LoVo (cell line): ENCODE results near the gene RUBCN.

Experiments used
- DNase-seq: peaks from one replicate; pipeline ENCODE4 v3.0.0-alpha.2; 2016; ENCODE audit warnings: low spot score

Gene RUBCN

DNA sequence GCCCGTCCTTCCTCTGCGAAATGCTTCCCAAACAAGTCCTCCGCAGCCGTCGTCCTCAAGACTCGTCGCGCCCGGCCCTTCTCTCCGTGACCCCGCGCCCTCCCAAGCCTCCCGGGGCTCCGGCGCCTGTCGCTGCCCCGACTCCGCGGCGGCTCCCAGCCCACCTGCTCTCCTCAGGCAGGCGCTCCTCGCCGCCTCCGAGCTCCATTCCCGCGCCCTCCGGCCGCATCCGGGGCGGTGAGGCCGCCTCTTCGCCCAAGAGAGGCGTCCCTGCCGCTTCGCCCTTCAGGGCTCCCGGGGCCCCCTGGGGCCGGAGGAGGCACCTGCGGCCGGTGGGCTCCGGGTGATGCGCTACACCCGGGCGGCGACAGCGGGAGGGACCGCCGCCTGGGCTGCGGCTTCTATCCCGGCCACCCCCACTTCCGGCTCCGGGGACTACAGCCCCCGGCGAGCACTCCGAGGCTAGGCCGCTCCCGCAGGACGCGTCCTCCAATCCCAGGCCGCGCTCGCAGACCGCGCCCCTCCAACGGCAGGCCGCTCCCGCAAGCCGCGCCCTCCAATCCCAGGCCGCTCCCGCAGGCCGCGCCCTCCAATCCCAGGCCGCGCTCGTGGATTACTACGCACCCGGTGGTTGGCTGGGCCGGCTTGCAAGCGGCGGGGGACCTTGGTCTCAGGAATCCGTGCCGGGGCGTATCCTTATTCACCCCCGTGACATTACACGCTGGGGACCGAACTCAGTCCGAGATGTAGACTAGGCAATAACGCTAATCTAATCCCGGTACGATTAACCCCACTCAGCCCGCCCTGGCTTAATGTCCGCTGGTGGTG is at the start of gene RUBCN:
Gene RUBCN (minus strand): TSS at position 414 of the 828 bp plus-strand sequence. CDS start 185 bp downstream, at position 229.
- peak; percentile 97 for DNase-seq

DNA sequence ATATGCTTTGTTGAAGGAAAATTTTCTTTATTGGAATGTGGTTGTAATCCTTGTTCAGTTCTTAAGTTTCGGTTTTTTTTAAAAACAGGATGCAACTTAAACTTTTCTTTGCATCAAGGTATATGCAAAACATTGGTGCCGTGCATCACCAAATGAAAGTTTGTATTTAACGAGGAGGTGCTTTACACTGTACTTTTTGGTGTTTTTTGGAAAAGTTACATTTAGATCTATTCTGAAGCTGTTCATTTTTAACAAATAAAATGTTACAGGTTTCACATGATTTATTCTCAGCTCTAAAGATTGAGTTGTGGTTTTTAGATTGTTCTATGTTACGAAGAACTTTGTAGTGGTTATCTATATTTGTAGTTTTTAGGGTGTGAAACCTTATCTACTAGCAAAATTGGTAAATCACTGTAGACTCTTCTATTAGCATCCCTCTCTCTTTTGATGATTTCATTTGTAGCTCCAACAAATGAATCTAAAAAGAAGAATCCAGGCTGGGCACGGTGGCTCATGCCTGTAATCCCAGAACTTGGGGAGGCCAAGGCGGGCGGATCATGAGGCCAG is 47.4 kb upstream of the RUBCN start:
- DNase-seq, result no peak

DNA sequence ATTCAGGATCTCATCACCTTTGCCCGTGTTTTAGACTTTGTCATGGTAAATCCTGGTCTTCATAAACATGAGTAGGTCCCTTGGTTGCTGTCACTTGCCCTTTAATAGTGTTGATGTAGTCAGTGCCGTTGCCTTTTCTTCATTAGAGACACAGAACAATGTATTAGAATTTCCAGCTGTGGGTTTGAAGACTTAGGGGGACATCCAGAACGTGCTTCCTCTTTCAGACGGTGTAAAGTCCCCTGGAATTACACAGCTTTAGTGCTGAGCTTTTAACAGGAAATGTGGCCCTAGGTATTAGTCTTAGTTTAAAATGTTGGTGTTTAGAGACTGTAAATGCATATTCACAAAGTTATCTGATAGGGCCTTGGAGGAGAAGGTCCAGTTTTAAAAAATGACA is 45.5 kb upstream of the RUBCN start:
- no peak for DNase-seq

DNA sequence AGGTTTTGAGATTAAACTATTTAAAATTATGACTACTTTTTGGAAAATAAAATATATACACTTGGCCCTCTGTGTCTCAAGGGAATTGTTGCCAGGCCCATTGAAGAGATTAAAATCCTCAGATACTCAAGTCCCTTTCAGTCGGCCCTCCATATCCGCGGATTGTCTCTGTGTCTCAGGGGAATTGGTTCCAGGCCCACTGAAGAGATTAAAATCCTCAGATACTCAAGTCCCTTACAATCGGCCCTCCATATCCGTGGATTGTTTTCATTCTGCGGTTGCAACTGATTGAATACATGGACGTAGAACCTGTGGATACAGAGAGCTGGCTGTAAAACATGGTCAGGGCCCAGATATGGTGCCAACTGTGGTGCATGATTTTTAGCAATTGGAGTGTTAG is 38.6 kb upstream of the RUBCN start:
- DNase-seq, result no peak

DNA sequence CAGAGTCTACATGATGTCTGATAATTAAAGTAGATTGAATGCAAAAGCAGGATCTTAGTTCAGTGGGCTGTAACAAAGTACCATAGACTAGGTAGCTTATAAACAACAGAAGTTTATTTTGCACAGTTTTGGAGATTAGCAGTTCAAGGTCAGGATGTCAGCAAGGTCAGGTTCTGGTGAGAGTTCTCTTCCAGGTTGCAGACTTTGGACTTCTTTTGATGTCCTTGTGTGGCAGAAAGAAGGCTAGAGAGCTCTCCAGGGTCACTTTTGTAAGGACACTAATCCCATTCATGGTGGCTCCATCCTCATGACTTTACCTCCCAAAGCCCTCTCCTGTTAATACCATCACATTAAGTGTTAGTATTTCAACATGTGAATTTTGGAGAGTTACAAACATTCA is 25.1 kb upstream of the RUBCN start:
- no peak for DNase-seq

DNA sequence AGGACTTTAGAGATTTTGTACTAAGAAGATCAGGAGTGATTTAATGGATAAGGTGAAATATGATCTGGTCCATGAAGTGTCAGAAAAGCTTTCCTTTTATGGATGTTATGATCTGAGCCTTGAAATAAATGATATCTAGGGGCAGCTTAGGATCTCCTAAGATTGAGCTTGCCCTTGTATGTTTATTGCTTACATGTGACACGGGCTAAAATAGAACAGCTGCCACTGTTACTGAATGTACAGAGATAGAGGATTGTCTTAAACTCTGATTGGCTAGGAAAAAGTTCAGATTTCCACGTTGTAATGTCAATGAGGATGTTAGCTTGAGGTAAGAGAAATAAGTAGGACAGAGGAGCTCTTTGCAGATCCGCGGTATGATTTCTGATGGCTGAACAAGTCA is 21.8 kb upstream of the RUBCN start:
- DNase-seq, result no peak

DNA sequence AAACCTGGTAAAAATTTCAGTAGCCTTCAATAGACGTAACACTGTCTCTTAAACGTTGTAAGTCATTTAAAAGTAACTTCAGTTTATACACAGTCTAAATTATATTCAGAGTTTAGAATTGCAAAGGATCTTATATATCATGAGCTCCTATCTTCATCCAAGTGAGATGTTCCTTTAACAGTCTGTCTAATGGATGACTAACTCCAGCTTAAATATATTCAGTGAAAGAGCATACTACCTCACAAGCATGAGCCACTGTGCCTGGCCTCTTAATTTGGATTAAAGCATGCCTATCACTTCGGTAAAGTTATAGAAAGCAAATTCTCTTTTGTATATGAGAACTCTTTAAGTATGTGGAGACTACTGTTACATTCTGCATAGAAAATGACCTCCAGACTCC is 20.0 kb upstream of the RUBCN start:
- no peak for DNase-seq

DNA sequence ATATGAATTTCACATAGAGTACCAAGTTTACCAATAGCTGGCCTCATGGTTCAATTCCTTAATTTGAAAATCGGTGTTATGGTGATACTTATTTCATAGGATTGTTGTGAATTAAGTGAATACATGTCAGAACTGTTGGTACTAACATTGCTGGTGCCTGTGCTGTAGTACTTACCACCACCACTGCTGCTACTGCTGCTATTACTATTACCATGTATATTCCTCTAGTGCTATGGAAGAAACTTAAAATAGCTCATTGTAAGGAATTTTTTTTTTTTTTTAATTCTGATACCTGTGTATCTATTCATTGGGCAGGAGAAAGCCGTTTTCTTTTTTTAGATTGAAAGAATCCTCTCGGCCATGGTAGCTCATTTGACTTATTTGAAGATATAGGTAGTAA is 16.6 kb upstream of the RUBCN start:
- DNase-seq, result no peak

DNA sequence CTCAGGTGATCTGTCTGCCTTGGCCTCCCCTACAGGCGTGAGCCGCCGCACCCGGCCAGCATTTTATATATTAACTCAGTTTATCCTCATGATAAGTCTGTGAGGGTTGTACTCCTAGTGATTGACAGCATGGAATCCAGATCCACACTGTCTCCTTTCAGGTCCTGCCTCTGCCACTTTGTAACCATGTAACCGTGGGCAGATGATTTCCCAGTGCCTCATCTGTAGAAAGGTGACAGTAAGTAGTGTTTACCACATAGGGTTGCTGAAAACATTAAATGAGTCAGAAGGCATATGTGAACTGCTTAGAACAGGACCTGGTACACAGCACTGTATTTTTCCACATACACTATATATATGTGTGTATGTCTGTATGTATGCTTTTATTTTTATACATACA is 15.4 kb upstream of the RUBCN start:
- no peak for DNase-seq

DNA sequence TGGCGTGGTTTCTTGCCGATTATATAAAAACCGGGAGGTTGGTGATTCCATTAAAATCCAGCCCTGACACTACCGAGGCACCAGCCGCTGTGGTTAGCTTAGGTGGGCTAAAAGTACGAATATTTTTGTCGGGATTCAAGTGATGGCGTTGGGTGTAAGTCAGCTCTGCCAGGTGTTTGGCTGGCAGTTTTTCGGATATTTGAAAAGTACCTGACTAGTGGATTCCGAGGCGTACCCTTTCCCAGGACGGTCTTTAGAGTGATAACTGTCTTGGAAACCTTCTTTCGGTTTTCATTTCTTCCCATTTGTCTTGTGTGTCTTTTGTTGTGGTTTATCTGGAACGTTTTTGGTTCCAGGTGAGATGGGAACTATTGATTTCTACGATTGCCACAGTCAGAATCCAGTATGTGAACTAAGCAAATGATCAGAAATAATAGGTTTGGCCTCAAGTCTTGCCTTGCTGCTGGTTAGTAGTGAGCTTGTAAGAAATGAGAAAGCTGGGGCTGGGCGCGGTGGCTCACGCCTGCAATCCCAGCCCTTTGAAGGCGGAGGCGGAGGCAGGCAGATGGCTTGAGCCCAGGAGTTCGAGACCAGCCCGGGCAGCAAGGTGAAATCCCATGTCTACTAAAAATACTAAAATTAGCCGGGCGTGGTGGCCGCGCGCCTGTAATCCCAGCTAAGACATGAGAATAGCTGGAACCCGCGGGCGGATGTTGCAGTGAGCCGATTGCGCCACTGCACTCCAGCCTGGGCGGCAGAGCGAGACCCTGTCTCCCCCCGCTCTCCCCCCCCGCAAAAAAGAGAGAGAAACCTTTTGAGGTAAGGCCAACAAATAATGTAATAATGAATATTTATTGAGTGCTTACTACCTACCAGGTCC is 14.4 kb upstream of the RUBCN start:
- no peak for DNase-seq

DNA sequence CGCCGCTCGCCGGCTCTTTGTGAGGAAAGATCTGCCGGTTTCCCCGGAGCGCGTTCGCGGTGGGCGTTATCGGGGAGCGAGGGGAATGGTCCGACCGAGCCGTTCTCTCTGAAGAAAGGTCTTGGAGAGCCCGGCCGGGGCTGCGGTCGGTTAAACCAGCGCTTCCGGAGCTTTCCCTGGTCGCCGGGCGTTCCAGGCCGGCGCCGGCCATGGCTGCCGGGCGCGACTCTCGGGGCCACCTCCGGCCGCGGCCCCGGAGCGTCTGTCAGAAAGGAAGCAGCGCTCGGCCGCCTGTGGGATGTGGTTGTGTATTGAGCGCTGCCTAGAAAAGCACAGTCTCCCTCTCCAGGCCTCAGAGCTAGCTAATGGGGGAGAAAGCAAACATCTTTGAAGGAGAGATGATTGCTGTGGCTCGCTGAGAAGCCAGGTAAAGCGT is 13.7 kb upstream of the RUBCN start:
- DNase-seq, result peak; percentile 48

DNA sequence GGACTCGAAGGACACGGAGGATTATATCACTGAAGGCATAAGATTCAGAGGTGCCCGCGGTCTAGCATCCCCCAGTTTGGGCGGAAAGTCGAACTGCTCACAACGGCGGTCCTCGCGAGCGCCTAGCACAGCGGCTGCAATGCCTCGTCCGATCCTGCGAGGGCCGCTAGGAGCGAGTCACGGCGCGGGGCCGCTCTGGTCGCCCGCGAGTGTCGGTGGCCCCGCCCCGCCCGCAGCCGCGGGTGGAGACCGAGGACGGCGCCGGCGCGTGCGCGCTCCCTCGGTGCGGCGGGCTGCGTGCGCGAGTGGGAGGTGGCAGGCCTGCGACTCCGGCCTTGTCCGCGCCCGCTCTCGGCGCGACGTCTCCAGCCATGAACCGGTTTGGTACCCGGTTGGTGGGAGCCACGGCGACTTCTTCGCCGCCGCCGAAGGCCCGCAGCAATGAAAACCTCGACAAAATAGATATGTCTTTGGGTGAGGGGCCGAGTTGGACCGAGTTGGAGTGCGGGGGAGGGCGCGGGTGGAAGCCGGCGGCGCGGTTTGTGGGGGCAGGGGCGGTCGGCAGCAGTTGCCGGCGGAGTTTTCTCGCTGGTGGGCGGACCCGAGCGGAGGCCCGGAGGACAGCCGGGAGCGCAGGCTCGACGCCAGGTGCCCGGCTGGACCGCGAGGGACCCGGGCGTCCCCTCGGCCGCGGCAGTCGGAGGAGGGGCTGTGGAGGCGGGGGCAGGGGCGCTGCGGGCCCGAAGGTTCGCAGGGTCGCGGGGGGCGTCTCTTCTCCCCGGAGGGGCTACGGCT is 13.1 kb upstream of the RUBCN start, which contains the start of gene FYTTD1:
Gene FYTTD1 (plus strand): TSS at position 283 of the 795 bp plus-strand sequence. CDS start 89 bp downstream, at position 372.
- DNase-seq, result peak; percentile 90

DNA sequence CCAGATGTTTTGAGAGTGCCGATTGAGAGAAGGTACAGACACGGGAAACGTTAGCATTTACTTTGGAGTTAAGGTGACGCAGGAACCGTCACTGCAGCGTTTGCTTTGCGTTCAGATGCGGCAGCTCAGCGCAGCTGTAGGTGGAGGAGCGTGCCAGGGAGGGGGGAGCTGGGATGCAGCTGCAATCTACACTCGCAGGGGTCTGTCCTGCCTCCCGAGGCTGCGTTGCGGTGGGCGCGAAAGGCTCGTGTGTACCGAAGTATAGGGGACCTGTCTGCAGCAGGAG is 12.6 kb upstream of the RUBCN start:
- peak; percentile 32 for DNase-seq

DNA sequence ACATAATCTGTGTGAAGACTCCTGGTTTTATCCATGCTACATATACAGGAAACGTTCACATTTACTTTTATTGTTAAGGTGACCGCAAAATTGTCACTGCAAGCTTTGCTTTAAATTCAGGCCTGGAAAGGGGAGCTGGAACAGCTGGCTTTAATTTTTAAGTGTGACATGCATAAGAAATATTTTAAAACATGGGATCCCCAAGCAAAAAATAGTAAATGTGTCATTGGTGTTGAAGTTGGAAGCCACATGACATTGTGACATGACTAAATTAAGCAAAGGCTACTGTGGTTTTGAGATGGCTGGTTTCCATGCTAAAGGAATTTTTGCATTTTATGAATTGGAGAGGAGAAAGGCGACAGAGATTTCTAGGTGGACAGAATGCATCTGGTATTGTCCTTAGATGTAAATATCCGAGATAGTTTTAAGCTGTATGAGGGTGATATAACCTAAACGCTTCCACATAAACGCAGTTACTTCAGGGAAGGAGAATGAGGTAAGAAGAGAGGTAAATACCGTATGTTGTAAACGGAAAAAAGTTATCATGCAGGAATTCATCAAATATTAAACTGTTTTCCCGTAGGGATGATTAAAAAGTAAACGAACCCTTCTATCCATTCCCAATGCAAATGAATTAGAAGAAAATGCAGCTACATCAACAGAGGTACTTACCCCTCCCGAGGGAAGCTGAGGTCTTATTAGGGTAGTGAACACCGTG is 12.1 kb upstream of the RUBCN start:
- no peak for DNase-seq

DNA sequence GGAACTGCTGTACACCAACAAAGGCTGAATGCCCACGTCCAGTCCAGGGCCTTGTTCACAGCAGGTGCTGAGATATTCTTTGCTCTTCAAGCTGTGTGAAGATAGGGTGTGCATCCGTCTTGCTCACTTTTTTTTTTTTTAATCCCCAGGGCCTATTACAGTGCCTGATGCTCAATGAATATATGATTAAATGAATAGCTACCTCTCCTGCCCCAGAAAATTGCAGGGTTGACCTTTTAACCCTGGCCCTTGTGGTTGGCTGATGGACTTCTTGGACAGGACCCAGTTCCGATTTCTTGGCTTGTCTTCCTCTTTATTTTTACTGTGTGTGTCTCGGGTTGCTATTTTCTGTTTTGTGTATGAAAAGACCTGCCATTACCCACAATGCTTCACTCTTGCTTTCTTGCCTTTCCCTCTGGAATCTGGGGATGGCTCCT is 10.1 kb upstream of the RUBCN start:
- no peak for DNase-seq

DNA sequence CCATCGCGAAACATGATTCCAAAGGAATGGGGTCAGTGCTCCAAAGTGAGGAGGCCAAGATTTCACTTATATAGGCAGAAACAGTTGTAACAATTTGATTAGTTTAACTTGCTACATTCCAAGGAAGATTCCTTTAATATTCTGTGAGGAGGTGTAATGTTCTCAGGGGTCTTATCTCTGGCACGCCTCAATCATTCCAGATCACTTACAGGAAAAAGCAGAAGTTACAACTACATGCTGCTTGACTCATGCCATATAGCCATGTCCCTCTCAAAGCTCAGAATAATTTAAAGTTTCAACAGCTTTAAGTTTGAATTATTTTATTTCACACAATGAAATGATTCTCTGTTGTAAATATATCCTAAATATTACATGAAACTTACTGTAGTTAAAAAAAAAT is 9.5 kb upstream of the RUBCN start:
- DNase-seq, result no peak

DNA sequence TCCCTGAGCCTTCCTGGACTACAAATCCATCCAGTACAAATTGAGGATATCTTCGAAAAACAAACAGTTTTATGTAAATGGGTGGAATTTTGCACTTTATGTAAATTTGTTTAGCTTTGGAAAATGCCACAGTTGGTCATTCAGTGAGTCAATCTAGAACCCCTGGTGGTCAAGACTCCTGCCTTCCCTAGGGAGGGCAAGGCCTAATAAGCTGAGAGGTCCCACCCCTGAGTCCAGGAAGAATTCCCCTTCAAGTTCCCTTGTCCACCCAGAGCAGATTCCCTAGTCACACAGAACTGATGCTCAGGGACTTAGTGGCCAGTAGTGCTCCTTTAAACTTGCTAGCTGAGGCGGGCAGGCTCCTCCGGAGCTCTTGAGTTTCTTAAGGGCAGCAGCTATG is 6.1 kb upstream of the RUBCN start:
- no peak for DNase-seq

DNA sequence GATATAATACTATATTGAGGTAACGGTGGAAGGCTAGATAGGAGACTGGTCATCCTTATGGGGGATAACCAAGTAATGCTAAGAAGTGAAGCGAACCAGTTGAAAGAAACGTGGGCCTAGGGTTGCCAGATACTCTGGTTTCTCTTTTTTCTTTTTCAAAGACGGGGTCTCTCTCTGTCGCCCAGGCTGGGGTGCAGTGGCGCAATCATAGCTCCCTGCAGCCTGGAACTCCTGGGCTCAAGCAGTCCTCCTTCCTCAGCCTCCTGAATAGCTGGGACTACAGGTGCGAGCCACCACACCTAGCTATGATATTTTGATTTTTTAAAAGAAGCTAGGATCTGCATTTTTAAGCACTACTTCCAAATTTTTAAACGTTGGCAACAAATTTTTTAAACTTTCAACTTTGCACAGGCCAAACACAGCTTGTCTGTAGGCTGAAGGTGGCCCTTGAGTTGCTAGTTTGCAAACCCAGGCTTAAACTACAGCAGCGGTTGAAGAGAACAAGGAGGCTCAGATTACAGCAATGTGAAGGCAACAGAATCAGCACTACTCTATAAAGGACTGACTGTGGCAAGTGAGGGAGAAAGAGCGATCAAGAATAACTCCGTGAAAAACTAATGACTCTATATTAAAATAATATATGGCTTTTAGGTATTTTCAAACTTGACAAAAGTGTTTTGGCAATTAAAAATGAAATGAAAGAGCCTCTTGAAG is 1.2 kb upstream of the RUBCN start:
- no peak for DNase-seq

DNA sequence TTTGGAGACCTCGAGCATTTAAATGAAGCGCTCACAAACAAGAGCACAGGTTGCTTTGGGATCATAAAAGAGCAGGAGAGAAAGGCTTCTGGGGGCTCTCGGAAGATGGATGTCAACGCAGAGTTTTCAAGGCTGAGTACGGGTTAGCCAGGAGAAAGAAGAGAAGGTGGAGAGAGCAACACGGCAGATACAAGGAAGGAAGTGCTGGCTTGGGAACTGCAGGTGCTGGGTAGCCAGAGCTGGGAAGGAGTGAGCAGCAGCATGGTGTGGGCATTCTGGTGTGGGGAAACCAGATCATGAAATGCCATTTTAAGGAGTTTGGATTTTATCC is 580 bp upstream of the RUBCN start:
- DNase-seq, result no peak

DNA sequence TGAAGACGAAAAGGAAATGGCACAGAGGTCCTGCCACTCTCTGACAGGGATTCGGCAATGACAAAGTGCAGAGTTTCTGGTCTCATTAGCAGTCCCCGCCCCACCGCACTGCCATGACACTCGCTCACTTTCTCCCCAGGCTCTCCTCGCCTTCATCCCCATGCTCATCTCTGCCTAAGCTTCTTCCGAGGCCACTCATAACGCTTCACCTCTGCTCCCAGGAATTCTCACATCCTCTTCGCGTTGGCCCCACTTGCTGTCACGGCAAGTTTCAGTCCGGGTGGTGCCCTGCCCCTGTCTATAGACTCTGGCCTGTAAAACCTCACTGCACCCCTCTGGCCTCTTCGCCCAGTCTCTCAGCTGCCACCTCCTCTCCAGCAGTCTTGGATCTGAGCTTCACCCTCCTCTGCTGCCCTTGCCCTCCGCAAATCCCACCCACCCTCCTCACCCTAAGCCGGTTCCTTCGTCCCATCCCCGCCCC is 654 bp downstream of the RUBCN start:
- no peak for DNase-seq
